ENCODE data around the gene DOCK4. TPM values are rescaled to one million over a fixed set of nuclear protein-coding genes. Genes with fewer than 3 reads are reported as not detected.

Gene DOCK4
- polyA plus RNA-seq, 1 donor (not counting 4 experiments of a cell fraction or from before 2014, with no cell fraction given): 13.9 TPM

DNA sequence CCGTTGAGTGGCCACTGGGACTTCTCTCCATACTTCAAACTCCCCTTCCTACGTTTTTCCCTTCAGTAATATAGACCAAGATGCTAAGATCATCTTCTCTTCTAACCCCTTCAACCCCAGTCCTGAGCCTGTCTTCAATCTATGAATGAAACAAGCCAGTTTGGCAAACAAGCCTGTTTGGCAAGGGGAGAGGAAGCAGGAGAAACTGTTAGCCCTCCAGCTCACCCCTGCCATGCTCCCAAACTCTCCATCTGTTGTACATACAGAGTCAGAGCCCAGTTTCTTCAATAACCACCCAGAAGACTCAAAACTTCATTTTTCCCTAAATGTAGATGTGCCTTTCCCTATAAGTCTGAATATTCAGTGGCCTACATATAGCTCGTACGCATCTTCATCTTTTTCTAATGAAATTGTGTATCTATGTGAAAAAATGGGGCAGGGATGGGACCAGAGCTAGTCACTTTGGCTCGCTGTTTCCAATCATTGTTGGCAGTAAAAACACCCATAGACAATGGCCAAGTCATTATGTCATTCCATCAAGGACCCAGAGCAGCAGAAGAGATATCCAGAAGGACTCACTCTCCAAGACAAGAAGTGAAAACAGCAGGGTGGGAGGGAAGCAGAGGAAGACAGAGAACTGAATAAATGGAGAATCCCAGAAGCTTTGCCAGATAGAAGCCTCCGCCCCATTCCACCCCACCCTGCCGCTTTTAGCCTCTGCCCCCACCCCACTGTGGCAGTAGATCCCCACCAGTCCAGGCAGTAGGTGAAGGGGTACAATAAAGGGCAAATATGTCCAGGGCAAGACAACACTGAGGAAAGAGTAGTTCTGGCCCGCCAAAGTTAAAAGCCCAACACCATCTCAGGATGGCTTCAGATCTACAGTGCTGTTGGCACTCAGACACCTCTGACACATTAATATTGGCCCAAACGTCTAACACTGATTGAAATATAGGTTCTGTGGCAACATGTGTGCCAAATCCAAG, 87.3 kb downstream of the DOCK4 start:
- Histone ChIP-seq H3K4me1 (ENCODE audit: control insufficient read depth, extremely low read depth, insufficient read depth, low read length) (no peaks in the 10 kb centered on the region), H3K4me2 (ENCODE audit: control insufficient read depth, extremely low read depth, insufficient read depth, low read depth, low read length) (no peak overlapping the region), H3K27me3 (ENCODE audit: control insufficient read depth, extremely low read depth, insufficient read depth, low read length) (no peaks in the 10 kb centered on the region), H3K9me1 (ENCODE audit: control insufficient read depth, extremely low read depth, insufficient read depth, low read length) (no peaks in the 10 kb centered on the region), H3K27ac (ENCODE audit: control insufficient read depth, insufficient read depth, low read length) (no peak overlapping the region), H3K36me3 (ENCODE audit: control insufficient read depth in 2 of 2, extremely low read depth in 1 of 2, insufficient read depth in 2 of 2, low read length in 2 of 2) (no peaks in the 10 kb centered on the region), H2AFZ (ENCODE audit: control insufficient read depth, low read length) (no peak overlapping the region), H3K79me2 (ENCODE audit: control insufficient read depth, insufficient read depth, low read length) (peaks cover 13% of the 10 kb centered on the region), H4K20me1 (ENCODE audit: control insufficient read depth, extremely low read depth, insufficient read depth, low read length) (no peaks in the 10 kb centered on the region), H3K9ac (ENCODE audit: control insufficient read depth, extremely low read depth, insufficient read depth, low read length) (no peak overlapping the region), H3K4me3 (ENCODE audit: control insufficient read depth in 2 of 3, extremely low read depth in 1 of 3, insufficient read depth in 2 of 3, low read depth in 1 of 3, low read length in 3 of 3) (no peak overlapping the region), H3K9me3 (ENCODE audit: control insufficient read depth, low read depth, low read length) (no peaks in the 10 kb centered on the region)
- no peak for TF ChIP-seq EZH2 (IDR thresholded peaks at IDR 0.05; ENCODE audit: low read length)
- TF ChIP-seq, protein P1, sequence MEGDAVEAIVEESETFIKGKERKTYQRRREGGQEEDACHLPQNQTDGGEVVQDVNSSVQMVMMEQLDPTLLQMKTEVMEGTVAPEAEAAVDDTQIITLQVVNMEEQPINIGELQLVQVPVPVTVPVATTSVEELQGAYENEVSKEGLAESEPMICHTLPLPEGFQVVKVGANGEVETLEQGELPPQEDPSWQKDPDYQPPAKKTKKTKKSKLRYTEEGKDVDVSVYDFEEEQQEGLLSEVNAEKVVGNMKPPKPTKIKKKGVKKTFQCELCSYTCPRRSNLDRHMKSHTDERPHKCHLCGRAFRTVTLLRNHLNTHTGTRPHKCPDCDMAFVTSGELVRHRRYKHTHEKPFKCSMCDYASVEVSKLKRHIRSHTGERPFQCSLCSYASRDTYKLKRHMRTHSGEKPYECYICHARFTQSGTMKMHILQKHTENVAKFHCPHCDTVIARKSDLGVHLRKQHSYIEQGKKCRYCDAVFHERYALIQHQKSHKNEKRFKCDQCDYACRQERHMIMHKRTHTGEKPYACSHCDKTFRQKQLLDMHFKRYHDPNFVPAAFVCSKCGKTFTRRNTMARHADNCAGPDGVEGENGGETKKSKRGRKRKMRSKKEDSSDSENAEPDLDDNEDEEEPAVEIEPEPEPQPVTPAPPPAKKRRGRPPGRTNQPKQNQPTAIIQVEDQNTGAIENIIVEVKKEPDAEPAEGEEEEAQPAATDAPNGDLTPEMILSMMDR (optimal IDR thresholded peaks at IDR 0.05 in 1 of 3, IDR thresholded peaks at IDR 0.05 in 1 of 3, conservative IDR thresholded peaks at IDR 0.05 in 1 of 3; ENCODE audit: extremely low read depth in 1 of 3, insufficient read depth in 2 of 3, low read length in 3 of 3): no peak
- no peak for DNase-seq (ENCODE audit: low read depth, low spot score)
- dilution Hi-C loops (cut with MboI; ENCODE audit: extremely low pct_ligation_motif_present, low sequenced_read_pairs): no loop called here
- peak; percentile 17 for FAIRE-seq

DNA sequence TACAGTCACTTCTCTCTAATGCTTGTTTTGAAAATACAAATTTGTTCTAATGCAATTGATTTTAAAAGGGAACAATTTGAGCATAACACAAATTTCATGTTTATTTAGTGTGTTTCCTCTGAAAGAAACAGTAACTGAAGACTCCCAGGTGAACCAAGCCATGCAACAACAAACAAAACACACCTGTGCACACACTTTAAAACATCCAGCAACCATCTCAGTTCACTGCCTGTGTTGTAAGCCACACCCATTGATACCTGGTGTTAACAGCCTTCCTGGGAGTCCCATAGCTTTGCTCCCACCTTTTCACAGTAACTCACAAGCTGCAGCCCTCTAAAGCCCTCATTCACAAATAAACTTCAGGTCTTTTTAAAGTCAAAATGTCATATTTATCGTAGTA, 89.3 kb downstream of the DOCK4 start:
- no peak for FAIRE-seq

More for the DNA sequence above, 89.3 kb downstream of the DOCK4 start:
- Histone ChIP-seq H2AFZ (ENCODE audit: control insufficient read depth, low read length) (no peak overlapping the region), H3K9ac (ENCODE audit: control insufficient read depth, extremely low read depth, insufficient read depth, low read length) (no peak overlapping the region), H3K36me3 (ENCODE audit: control insufficient read depth in 2 of 2, extremely low read depth in 1 of 2, insufficient read depth in 2 of 2, low read length in 2 of 2) (no peaks in the 10 kb centered on the region), H3K9me1 (ENCODE audit: control insufficient read depth, extremely low read depth, insufficient read depth, low read length) (no peaks in the 10 kb centered on the region), H4K20me1 (ENCODE audit: control insufficient read depth, extremely low read depth, insufficient read depth, low read length) (no peaks in the 10 kb centered on the region), H3K27ac (ENCODE audit: control insufficient read depth, insufficient read depth, low read length) (no peak overlapping the region), H3K79me2 (ENCODE audit: control insufficient read depth, insufficient read depth, low read length) (peaks cover 13% of the 10 kb centered on the region), H3K4me1 (ENCODE audit: control insufficient read depth, extremely low read depth, insufficient read depth, low read length) (peaks cover 4% of the 10 kb centered on the region), H3K9me3 (ENCODE audit: control insufficient read depth, low read depth, low read length) (no peaks in the 10 kb centered on the region), H3K4me2 (ENCODE audit: control insufficient read depth, extremely low read depth, insufficient read depth, low read depth, low read length) (no peak overlapping the region), H3K27me3 (ENCODE audit: control insufficient read depth, extremely low read depth, insufficient read depth, low read length) (no peaks in the 10 kb centered on the region), H3K4me3 (ENCODE audit: control insufficient read depth in 2 of 3, extremely low read depth in 1 of 3, insufficient read depth in 2 of 3, low read depth in 1 of 3, low read length in 3 of 3) (no peak overlapping the region)
- dilution Hi-C loops (cut with MboI; ENCODE audit: extremely low pct_ligation_motif_present, low sequenced_read_pairs): no loop called here
- DNase-seq (ENCODE audit: low read depth, low spot score): no peak
- TF ChIP-seq EZH2 (IDR thresholded peaks at IDR 0.05; ENCODE audit: low read length): no peak
- TF ChIP-seq, protein P1 (optimal IDR thresholded peaks at IDR 0.05 in 1 of 3, IDR thresholded peaks at IDR 0.05 in 1 of 3, conservative IDR thresholded peaks at IDR 0.05 in 1 of 3; ENCODE audit: extremely low read depth in 1 of 3, insufficient read depth in 2 of 3, low read length in 3 of 3): no peak
